ENCODE measurements around the gene MAP2.

- TF ChIP-seq, protein P1, sequence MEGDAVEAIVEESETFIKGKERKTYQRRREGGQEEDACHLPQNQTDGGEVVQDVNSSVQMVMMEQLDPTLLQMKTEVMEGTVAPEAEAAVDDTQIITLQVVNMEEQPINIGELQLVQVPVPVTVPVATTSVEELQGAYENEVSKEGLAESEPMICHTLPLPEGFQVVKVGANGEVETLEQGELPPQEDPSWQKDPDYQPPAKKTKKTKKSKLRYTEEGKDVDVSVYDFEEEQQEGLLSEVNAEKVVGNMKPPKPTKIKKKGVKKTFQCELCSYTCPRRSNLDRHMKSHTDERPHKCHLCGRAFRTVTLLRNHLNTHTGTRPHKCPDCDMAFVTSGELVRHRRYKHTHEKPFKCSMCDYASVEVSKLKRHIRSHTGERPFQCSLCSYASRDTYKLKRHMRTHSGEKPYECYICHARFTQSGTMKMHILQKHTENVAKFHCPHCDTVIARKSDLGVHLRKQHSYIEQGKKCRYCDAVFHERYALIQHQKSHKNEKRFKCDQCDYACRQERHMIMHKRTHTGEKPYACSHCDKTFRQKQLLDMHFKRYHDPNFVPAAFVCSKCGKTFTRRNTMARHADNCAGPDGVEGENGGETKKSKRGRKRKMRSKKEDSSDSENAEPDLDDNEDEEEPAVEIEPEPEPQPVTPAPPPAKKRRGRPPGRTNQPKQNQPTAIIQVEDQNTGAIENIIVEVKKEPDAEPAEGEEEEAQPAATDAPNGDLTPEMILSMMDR (conservative IDR thresholded peaks at IDR 0.05; ENCODE audit: low read depth in 2 of 2) = no peak
- TF ChIP-seq REST (IDR thresholded peaks at IDR 0.05; ENCODE audit: unreplicated experiment) (no peak), CREB1 (CRISPR knock-in tag; IDR thresholded peaks at IDR 0.05; ENCODE audit: low read depth) (no peak), EZH2 (IDR thresholded peaks at IDR 0.05; ENCODE audit: low read depth, unreplicated experiment) (no peak)
Measured at GRCh38 chr2:209584915-209585314, 161.1 kb downstream of the MAP2 start.

Measured in GM23338 (cell line).